ENCODE data around the gene PAX5.

DNA sequence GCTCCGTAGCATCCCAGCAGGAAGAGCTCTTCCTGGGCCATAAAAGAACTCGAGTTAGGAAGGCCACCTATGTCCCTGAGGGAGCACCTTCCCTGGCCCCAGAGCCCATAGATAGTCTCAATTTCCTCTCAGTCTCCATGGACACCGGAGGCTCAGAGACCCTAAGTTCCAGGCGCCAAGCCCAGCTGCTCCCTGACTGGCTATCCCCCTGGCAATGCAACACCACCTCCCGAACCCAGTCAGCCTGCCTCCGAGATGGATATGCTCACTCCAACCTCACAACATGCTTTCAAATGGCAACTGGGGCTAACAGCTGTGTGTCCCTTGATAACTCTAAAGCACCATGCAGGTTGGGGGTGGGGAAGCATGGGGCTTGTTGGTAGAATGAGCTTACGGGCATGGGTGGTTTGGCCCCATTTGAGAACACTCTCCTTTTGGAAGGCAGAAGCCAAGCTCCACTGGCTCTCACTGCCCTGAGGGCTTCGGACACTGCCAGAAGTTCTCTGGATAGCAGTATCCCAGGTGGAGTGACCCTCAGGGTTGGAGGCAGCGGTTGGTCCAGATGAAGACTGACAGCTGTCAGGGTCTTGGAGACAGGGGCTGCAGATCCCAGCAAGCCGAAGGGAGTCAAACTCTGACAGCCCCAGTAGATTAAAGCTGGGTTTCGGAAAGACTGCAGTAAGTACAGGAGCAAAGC is 165.3 kb downstream of the PAX5 start:
- no peak for TF ChIP-seq EZH2 (IDR thresholded peaks at IDR 0.05; ENCODE audit: low read length, missing control alignments)
- TF ChIP-seq, protein P1, sequence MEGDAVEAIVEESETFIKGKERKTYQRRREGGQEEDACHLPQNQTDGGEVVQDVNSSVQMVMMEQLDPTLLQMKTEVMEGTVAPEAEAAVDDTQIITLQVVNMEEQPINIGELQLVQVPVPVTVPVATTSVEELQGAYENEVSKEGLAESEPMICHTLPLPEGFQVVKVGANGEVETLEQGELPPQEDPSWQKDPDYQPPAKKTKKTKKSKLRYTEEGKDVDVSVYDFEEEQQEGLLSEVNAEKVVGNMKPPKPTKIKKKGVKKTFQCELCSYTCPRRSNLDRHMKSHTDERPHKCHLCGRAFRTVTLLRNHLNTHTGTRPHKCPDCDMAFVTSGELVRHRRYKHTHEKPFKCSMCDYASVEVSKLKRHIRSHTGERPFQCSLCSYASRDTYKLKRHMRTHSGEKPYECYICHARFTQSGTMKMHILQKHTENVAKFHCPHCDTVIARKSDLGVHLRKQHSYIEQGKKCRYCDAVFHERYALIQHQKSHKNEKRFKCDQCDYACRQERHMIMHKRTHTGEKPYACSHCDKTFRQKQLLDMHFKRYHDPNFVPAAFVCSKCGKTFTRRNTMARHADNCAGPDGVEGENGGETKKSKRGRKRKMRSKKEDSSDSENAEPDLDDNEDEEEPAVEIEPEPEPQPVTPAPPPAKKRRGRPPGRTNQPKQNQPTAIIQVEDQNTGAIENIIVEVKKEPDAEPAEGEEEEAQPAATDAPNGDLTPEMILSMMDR (conservative IDR thresholded peaks at IDR 0.05 in 1 of 2, IDR thresholded peaks at IDR 0.05 in 1 of 2; ENCODE audit: low read depth in 1 of 2, low read length in 2 of 2) = no peak
